Fibroblast of mammary gland (primary cell): ENCODE data around the gene VAC14.

Experiments used
- DNase-seq: peaks from one replicate; pipeline ENCODE4 v3.0.0-alpha.2; 2010; ENCODE audit warnings: low read depth
- H3K4me3 ChIP-seq: 2 replicates; pipeline ENCODE4 v1.5.1; 2011; ENCODE audit warnings: low read depth, mild to moderate bottlenecking, low read length, moderate library complexity; ENCODE audit not compliant: control insufficient read depth
- TF ChIP-seq, protein P1 (sequence below): conservative IDR thresholded peaks from 2 replicates; pipeline ENCODE4 v1.5.1; 2011; ENCODE audit warnings: low read depth, low read length, inconsistent platforms; ENCODE audit not compliant: control insufficient read depth, insufficient read depth

The VAC14 gene

DNA sequence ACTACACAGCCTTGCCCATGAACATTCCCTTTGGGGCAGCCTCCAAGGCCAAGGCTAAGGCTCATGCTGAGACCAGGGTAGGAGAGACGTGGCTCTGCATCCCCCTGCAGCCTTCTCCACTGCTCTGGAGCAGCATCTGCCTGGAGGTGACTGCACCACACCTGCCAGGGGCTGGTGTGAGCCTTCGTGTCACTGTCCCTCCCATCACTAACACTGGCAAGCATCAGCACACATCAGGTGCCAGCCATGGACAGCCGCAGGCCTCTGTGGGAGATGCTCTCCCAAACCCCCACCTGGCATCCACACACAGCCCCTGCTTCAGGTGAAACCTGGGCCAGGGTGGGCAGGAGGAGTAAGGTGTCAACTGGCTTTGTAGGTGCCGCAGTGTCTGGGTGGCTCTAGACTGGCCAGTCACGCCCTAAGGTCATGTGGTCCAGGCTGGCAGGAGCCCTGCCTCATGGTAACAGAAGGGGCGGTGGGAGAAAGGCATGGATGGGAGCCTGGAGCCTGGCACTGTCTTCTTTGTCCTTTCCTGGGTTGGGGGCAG is 97.0 kb downstream of the VAC14 start:
- no peak for DNase-seq
- TF ChIP-seq, protein P1, sequence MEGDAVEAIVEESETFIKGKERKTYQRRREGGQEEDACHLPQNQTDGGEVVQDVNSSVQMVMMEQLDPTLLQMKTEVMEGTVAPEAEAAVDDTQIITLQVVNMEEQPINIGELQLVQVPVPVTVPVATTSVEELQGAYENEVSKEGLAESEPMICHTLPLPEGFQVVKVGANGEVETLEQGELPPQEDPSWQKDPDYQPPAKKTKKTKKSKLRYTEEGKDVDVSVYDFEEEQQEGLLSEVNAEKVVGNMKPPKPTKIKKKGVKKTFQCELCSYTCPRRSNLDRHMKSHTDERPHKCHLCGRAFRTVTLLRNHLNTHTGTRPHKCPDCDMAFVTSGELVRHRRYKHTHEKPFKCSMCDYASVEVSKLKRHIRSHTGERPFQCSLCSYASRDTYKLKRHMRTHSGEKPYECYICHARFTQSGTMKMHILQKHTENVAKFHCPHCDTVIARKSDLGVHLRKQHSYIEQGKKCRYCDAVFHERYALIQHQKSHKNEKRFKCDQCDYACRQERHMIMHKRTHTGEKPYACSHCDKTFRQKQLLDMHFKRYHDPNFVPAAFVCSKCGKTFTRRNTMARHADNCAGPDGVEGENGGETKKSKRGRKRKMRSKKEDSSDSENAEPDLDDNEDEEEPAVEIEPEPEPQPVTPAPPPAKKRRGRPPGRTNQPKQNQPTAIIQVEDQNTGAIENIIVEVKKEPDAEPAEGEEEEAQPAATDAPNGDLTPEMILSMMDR, result no peak
- H3K4me3 ChIP-seq, result no peak overlapping the region

DNA sequence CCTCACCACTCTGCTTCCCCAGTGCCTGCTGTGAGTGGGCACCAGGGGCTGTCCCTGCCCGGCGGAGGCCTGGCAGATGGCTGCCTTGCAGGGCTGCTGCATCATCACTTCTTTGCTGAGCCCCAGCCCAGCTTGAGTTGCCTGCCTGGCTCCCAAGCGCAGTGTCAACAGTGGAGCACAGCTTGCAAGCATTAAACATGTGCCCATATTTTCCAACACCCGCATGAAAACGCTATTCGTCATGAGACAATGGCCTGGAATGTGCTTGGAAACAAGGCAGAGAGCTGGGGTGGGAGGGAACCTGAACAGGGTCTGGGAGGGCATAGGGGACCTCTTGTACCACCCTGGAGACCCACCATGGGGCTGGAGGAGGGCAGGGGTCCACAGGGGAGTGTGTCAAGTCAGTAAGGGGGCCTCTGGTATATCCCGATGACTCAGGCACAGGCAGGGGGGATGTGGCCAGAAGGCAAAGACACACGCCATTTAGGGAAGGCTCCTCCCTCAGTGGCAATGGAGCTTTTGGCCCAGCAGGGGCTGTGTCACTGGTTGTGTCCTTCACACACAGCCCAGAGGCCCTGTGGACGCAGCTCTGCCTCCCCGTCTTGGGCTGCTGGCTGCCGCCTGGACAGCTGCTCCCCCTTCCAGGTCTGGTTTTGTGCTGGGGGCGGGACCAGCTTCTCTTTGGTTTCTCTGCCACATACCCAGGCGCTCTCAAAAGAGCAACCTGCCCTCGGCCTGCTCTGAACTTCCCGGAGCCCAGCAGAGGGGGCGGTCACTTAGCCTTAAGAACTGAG is 97.7 kb downstream of the VAC14 start:
- DNase-seq, result peak; percentile 87
- TF ChIP-seq, protein P1, result peak; percentile 30

DNA sequence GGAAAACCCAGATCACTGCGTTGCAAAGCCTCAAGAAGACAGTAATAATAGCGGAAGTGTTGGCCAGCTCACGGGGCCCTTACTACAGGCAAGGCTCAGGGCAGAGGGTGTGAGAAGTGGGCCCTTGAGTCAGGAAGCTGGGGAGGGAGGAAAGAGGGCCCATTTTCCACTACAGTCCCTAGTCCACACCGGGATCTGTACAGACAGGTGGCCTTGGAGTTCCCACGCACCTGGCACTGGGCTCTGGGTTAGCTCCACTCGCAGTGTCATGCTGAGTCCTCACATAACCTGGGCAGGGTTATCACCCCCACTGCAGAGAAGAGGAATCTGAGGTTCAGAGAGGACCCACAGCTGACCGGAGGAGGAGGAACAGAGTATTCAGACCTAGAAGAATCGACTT is 98.3 kb downstream of the VAC14 start:
- DNase-seq, result no peak
- no peak overlapping the region for H3K4me3 ChIP-seq
- TF ChIP-seq, protein P1, result no peak

More for the DNA sequence above, 97.7 kb downstream of the VAC14 start:
- H3K4me3 ChIP-seq, result no peak overlapping the region

DNA sequence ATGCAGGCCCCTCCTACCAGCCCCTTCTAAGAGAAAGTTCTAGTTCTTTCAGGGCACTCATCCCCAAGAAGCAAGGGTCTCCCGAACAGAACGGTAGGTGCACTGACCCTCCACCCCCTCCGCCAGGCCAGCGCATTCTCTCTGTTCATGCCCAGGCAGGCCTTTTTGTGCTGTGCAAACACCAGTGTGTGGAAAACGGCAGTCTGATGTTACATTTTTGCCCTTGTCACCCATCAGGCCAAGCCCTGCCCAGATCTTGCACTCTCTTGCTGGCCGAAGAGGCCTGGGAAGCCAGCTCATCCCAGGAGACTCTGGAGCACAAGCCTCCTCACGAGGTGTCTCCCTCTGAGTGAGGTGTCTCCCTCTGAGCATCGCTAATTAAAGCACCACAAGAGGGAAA is 99.0 kb downstream of the VAC14 start:
- no peak overlapping the region for H3K4me3 ChIP-seq
- no peak for DNase-seq
- TF ChIP-seq, protein P1, result no peak

DNA sequence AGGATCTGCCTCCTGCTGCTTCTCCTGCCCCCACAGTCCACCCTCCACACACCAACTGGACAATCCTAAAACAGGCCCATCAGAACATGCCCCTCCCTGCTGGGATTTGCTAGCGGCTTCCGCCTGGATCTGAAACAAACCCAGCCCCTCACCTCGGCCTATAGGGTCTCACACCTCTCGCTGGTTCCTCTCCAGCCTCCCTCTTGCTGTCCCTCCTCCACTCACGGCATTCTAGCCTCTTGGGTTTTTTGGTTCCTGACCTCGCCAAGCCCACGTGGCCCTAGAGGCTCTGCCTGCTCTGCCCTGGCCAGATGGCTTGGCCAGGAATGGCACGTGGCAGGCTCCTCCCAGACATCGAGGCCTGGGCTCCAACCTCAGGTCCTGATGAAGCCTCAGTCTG is 99.4 kb downstream of the VAC14 start:
- H3K4me3 ChIP-seq, result no peak overlapping the region
- no peak for DNase-seq
- TF ChIP-seq, protein P1, result no peak

DNA sequence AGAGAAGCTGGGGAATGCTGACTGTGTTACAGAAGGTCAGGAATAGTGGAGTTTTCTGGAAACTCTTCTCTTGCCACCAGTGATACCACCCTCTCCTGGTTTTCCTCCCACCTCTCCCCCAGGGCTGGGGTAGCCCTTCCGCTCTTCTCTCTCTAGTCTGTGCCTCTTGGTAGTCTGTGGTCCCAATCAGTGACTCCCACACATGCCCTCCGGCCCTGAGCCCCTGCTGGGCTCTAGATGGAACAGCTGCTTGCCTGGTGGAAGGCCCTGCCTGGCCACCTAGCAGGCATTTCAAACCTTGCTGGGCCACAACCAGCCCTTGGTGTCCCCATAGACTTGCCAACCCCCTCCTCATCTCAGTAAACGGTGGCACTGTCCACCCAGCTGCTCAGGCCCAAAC is 99.9 kb downstream of the VAC14 start:
- H3K4me3 ChIP-seq, result no peak overlapping the region
- TF ChIP-seq, protein P1, result no peak
- no peak for DNase-seq
